Activated CD8-positive, alpha-beta memory T cell treated with anti-CD3 and anti-CD28 coated beads for 36 hours (primary cell): ENCODE measurements around the gene HID1. TPM values are rescaled to one million over a fixed set of nuclear protein-coding genes. Genes with fewer than 3 reads are reported as not detected.

Experiments used
- CTCF ChIA-PET: fragments of 350-600 bp; sonication (Branson Sonifier 250); formaldehyde crosslinking; loops from one replicate; lab custom pipeline; 2021; ENCODE audit warnings: antibody characterized with exemption; lab: Charles Lee
- POLR2A ChIA-PET: fragments of 350-600 bp; sonication (Branson Sonifier 250); formaldehyde crosslinking; loops from one replicate; lab custom pipeline; 2021; ENCODE audit warnings: antibody characterized with exemption; lab: Charles Lee
- total RNA-seq, 2 experiments: library from RNA; stranded (reverse); gene quantifications; one replicate each; pipeline ENCODE4 v1.2.3, GENCODE V29; 2021

HID1 gene
- total RNA-seq, 2 experiments from 2014 or later, result 0.89 to 1.9 TPM

DNA sequence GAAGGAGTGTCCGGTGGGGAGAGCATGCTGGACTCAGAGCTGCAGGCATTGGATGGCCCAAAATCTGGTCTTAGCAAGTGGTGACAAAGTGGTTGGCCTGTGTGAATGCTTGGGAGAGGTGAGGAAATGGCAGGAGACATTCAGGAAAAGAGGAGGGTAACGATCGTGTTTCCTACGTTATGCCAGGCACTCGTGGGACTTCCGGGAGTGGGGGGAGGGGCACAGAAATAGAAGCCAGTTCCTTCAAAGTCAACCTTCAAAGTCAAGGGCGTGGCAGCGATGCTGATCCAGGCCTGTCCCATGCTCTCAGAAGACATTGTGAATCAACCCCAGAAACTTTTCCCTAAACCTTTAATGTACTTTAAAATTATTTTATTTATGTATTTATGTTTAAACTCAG lies 33.0 kb downstream of the HID1 start:
- POLR2A ChIA-PET, result no interaction called here

DNA sequence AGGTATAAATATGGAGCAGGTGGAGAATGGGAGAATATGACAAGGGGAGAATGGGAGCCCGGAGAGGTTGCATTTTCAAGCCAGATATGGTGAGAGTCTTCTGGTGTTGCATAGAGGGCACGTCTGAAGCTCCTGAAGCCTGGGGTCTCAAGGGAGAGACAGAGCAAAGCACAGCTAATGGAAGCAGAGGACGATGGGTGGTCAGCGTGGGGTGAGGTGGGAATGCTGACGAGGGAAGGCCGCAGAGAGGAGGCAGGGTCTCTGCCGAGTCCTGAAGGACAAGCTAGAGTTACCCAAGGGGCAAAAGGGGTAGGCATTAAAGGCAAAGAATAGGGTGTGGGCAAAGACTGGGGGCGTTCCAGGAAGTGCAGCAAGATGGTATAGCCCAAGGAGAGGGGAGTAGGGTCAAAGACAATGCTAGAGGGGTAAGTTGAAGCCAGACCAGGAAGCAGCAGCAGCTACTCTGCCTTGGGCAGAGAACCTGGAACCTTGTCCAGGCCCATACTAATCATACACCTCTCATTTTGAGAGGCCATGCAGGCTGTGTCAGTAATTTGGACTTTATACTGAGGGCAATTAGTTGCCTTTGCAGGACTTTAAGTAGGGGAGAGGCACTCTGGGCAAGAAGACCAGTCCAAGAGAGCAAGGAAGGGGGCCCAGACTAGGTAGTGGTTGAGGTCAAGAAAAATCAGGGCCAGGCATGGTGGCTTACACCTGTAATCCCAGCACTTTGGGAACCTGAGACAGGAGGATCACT lies 34.2 kb downstream of the HID1 start:
- CTCF ChIA-PET, result interaction anchor here (1.6 to 2.5 kb wide), 3 partner anchors 15 to 16 kb away, joined by 4 to 10 read pairs (median 5); partner anchors contain the start of genes OTOP2 and USH1G
- POLR2A ChIA-PET, result no interaction called here

More for the DNA sequence above, 33.0 kb downstream of the HID1 start:
- CTCF ChIA-PET, result interaction anchor here (0.7 to 1.7 kb wide), 4 partner anchors 10 to 564 kb away, joined by 3 to 5 read pairs (median 4); partner anchors contain the start of genes OTOP2 and USH1G

DNA sequence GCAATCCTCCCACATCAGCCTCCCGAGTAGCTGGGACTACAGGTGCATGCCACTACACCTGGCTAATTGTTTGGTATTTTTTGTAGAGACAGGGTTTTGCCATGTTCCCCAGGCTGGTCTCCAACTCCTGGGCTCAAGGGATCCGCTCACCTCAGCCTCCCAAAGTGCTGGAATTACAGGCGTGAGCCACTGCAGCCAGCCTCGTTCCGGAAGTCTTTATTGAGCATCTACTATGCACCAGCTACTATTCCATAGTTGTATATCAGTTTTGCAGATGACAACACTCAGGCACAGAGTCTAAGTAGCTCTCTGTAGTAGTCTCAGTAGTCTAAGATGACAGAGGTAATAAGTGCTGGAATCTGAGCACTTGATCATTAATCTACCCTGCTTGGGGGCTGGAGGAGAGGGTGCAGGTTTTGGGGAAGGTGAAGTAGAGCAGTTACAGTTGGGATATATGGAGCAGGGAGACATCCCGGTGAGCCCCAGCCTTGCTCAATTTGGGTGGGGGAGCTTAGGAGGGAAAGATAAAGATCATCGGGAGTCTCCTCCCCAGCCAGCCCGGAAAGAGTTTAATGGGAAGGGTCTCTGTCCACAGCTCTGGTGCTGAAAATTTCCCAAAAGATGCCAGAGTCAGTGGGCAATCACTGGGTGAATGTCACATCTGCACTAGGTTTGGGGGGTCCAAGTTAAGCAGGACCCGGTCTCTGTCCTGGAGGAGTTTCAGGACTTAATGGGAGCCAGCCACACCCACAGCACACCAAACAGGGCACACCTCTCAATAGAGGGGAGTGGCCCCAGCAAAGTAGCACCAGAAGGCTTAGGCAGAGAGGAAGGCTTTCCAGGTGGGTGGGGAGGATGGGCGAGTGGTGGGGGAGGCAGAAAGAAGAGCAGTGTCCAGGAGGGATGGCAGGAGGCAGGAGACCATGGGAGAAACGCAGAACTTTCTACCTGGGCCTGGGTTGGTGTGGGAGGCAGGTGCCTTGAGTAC lies 35.2 kb downstream of the HID1 start:
- ChIA-PET POLR2A (no interaction called here), CTCF (interaction anchor here (0.8 to 2.5 kb wide), 3 partner anchors 11 to 167 kb away, joined by 4 to 10 read pairs (median 4); partner anchors contain the start of genes OTOP2 and USH1G)

DNA sequence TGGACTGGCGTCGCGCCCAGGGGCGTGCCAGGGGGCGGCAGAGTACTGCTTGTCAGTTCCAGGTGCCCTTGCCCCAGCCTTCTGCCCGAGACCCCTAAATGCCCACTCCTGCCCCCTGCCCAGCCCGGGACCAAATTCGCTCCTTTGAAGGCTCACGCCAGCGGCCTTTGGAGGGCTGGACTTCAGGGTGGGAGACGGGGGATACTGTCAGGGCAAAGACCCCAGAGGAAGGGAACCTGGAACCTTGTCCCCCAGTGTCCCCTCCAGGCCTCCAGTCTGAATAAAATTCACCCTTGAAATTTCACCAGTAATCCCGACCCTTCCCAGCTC lies 36.1 kb downstream of the HID1 start:
- CTCF ChIA-PET, result interaction anchor here (1.1 to 2.5 kb wide), 2 partner anchors 13 to 166 kb away, joined by 4 to 10 read pairs; partner anchors contain the start of genes OTOP2 and USH1G
- POLR2A ChIA-PET, result no interaction called here

GRCh38 chr17:74935585-74936469 lies 36.7 kb downstream of the HID1 start, which contains the start of gene OTOP3:
Gene OTOP3, plus strand, starts transcription at chr17:74935898. Its CDS starts 24 bp downstream, at chr17:74935922.
- POLR2A ChIA-PET, result no interaction called here
- CTCF ChIA-PET, result interaction anchor here (0.9 to 2.5 kb wide), 4 partner anchors 12 to 165 kb away, joined by 3 to 10 read pairs (median 4); partner anchors contain the start of genes OTOP2 and USH1G

DNA sequence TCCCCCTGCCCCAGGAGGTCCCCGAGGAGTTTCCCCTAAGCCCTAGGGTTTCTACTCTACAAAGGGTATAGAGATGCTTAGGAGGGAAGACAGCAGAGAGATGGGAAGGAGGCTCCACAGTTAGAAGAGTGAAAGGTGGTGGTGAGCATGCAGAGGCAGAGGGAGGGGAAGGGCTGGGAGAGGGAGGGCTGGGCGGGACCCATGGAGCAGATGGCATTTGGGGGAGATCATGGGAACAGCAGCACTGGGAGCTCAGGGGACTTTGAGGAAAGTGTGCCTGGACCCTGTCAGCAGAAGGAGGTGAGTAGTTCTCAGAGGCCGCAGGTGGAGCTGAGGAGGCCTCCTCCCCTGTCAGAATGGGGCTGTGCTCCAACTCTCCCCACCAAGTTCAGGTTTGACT lies 37.5 kb downstream of the HID1 start:
- POLR2A ChIA-PET, result no interaction called here
- CTCF ChIA-PET, result interaction anchor here (0.9 to 1.0 kb wide), 2 partner anchors 26 to 27 kb away, joined by 3 to 5 read pairs; no protein-coding TSS in a partner anchor

DNA sequence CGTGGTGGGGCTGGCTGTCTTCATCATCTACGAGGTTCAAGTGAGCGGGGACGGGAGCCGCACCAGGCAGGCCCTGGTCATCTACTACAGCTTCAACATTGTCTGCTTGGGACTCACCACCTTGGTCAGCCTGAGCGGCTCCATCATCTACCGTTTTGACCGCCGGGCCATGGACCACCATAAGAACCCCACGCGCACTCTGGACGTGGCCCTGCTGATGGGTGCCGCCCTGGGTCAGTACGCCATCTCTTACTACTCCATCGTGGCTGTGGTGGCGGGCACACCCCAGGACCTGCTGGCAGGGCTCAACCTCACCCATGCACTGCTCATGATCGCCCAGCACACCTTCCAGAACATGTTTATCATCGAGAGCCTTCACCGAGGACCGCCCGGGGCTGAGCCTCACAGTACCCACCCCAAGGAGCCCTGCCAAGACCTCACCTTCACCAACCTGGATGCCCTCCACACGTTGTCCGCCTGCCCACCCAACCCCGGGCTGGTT lies 42.0 kb downstream of the HID1 start:
- POLR2A ChIA-PET, result no interaction called here
- CTCF ChIA-PET, result no interaction called here

GRCh38 chr17:74928786-74929185 lies 43.8 kb downstream of the HID1 start:
- ChIA-PET POLR2A (no interaction called here), CTCF (interaction anchor here (1.2 kb wide), 2 partner anchors 29 to 203 kb away, joined by 3 read pairs; partner anchors contain the start of gene NT5C)

- CTCF ChIA-PET, result interaction anchor here (3.0 to 5.5 kb wide), 3 partner anchors 12 to 36 kb away, joined by 10 to 49 read pairs (median 28); no protein-coding TSS in a partner anchor
- POLR2A ChIA-PET, result no interaction called here
Observed at GRCh38 chr17:74925242-74925641, 47.3 kb downstream of the HID1 start.

GRCh38 chr17:74924250-74924948 lies 48.2 kb downstream of the HID1 start, which contains the start of gene OTOP2:
Gene OTOP2, plus strand, starts transcription at chr17:74924273. Its CDS starts 360 bp downstream, at chr17:74924633.
- CTCF ChIA-PET, result interaction anchor here (0.7 to 5.5 kb wide), 10 partner anchors 11 to 175 kb away, joined by 3 to 49 read pairs (median 4); partner anchors contain the start of genes FDXR and MRPL58
- POLR2A ChIA-PET, result no interaction called here

DNA sequence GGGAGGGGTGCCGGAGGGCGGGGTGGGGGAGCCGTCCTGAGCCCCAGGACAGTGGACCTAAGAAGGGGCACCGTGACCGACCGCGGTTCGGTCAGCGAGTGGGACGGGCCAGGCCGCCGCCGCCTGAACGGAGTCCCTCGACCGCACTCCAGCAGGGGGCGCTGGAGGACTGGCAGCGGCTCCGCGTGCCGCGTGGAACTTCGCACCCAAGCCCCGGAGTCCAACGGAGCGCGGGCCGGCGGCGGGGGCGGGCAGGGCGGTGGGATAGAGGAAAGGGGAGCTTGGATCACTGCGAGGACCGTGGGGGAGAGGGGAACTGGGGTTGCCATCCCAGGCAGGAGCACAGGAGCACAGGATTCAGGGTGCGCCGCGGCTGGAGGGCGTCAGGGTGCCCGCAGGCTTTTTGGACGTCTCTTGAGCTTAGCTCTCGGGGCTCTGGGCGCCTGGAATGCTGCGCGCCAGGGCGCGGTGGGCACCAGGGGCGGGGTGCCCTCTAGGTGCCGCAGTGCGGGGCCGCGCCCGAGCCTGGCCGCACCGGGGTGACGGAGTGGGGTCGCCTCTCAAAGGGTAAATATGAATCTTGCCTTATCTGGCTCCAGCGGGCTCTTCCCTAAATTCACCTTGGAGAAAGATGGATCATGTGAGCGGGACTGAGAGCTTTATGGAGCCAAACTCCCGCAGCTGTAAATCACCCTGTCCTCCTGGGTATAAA lies 48.9 kb downstream of the HID1 start:
- ChIA-PET POLR2A (no interaction called here), CTCF (interaction anchor here (0.7 to 5.5 kb wide), 10 partner anchors 10 to 174 kb away, joined by 3 to 49 read pairs (median 4); partner anchors contain the start of genes FDXR and MRPL58)

- ChIA-PET POLR2A (no interaction called here), CTCF (interaction anchor here (0.6 to 5.5 kb wide), 7 partner anchors 14 to 90 kb away, joined by 3 to 49 read pairs (median 4); partner anchors contain the start of gene MRPL58)
Observed at GRCh38 chr17:74922694-74923537, 49.6 kb downstream of the HID1 start, which contains the start of gene USH1G. Gene USH1G, minus strand, starts transcription at chr17:74923255. Its CDS starts 182 bp downstream, at chr17:74923073.

- POLR2A ChIA-PET, result no interaction called here
- CTCF ChIA-PET, result interaction anchor here (0.6 to 5.5 kb wide), 3 partner anchors 15 to 39 kb away, joined by 3 to 49 read pairs (median 10); no protein-coding TSS in a partner anchor
Observed at GRCh38 chr17:74922172-74922571, 50.4 kb downstream of the HID1 start.

DNA sequence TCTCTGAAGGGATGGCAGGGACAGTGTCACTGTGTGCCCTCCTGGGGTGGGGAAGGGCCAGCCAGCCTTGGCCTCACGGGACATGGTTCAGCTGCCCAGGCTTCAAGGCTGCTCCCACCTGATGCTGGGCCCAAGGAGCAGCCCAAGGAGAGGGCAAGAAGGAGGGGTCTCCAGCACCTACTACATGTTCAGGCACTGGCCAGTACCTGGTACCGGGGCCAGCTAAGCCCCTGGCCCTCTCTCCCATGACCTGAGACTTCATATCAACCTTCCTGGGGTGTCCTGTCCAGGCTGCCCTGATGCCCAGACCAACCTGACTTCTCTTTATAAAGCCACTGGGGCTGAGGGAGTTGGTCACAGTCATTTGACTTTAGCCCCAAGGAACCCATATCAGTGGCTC lies 50.8 kb downstream of the HID1 start:
- POLR2A ChIA-PET, result no interaction called here
- CTCF ChIA-PET, result interaction anchor here (5.5 kb wide), 1 partner anchor 36 kb away, joined by 49 read pairs; no protein-coding TSS in a partner anchor

DNA sequence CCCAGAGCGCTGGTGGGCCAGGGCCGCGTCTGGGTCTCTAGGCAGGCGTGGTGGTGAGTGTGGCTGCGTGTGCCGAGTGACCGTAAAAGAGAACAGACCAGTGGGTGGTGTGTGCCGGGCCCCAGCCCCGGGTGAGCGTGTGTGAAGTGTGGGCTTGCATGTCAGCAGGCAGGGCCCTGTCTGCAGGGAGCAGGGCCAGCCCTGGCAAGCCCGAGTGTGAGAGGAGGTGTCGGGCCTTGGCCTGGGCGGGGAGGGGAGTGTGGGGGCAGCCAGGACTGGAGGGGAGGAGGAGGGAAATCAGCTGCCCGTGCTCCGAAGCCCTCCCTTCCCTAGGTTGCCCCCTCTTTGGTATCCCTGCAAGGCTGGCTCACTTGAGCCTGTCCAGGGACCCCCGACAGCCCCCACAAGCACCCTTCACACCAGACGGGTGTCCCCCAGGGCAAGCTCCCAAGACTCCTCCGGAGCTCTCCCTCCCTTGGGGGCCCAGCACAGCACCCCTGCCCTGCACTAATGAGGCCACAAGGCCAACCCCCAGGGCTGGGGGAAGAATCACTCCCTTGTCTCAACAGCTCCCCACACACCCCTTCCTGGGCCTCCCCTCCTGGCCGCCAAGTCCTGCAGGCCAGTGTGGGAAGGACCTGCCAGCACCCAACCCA lies 51.4 kb downstream of the HID1 start:
- ChIA-PET POLR2A (no interaction called here), CTCF (interaction anchor here (0.5 to 5.5 kb wide), 2 partner anchors 37 to 980 kb away, joined by 4 to 49 read pairs; no protein-coding TSS in a partner anchor)
